Measurements from ENCODE around the gene CD58. TPM values are rescaled to one million over a fixed set of nuclear protein-coding genes. Genes with fewer than 3 reads are reported as not detected.
"Not testable (repeated sequence)": the region's sequence is repeated elsewhere in the genome, so short reads cannot be mapped to it uniquely, and the experiment has no call there.

The CD58 gene
- total and polyA plus RNA-seq, 9 of the 15 experiments (the other 6 are each of a cell fraction or from before 2014, with no cell fraction given) = 18.1 to 113 (median 37.4) TPM

GRCh38 chr1:116605315-116605714 lies 34.5 kb upstream of the CD58 start:
- DNase-seq (ENCODE audit: extremely low read depth in 1 of 4, low spot score in 3 of 4) (no peak), FAIRE-seq (no peak), ATAC-seq (no peak)
- H3K9ac ChIP-seq (ENCODE audit: insufficient read depth in 1 of 2, low read depth in 2 of 2, low read length in 2 of 2) = no peak overlapping the region
- H3K79me2 ChIP-seq (ENCODE audit: control insufficient read depth, insufficient read depth, low read length) = no peaks in the 10 kb centered on the region
- H3K9me1 ChIP-seq (ENCODE audit: control insufficient read depth, insufficient read depth, low read length) = no peaks in the 10 kb centered on the region
- no peak overlapping the region for H3K4me2 ChIP-seq (ENCODE audit: insufficient read depth, low read length)
- no peaks in the 10 kb centered on the region for H3K36me3 ChIP-seq (ENCODE audit: control insufficient read depth, insufficient read depth, low read length)
- peaks cover 0 to 4% of the 10 kb centered on the region in 2 experiments; a peak in 2 of 5 replicates for H3K4me1 ChIP-seq (replicated peaks in 1 of 2; ENCODE audit: control insufficient read depth in 2 of 2, insufficient read depth in 2 of 2, low read length in 2 of 2)
- no peaks in the 10 kb centered on the region for H4K20me1 ChIP-seq (replicated peaks; ENCODE audit: control insufficient read depth, insufficient read depth, low read length)
- CTCF ChIA-PET (ENCODE audit: low intra/inter-chr PET ratio) = interaction anchor here (0.6 kb wide), 1 partner anchor 10 kb away, joined by 3 read pairs; no protein-coding TSS in a partner anchor
- no TSS peak for BruUV-seq (replicated peaks)
- H2AFZ ChIP-seq (ENCODE audit: low read depth, low read length) = no peak overlapping the region
- in situ Hi-C loops (cut with MboI) (no loop called here), intact Hi-C loops (cut with micrococcal nuclease) (no loop called here)
- WGBS (ENCODE audit: insufficient coverage, low coverage, missing lambda C conversion rate) = 69% methylated on average over 1 of the region's 1 CpG
- POLR2A ChIA-PET = no interaction called here
- H3K27me3 ChIP-seq (ENCODE audit: control insufficient read depth in 2 of 2, insufficient read depth in 2 of 2, low read length in 2 of 2) = no peaks in the 10 kb centered on the region
- H3K4me3 ChIP-seq = no peak overlapping the region
- no peak overlapping the region for H3K27ac ChIP-seq (ENCODE audit: extremely low read depth, low read depth, low read length)
- no peak for TF ChIP-seq OTX1 (CRISPR knock-in tag; IDR thresholded peaks at IDR 0.05)
- no peak for TF ChIP-seq DNMT1 (IDR thresholded peaks at IDR 0.05)
- no peak for TF ChIP-seq MAFK (IDR thresholded peaks at IDR 0.05; ENCODE audit: low read length)
- TF ChIP-seq MECOM (CRISPR knock-in tag; IDR thresholded peaks at IDR 0.05) = no peak
- no peak for TF ChIP-seq ZNF511 (CRISPR knock-in tag; IDR thresholded peaks at IDR 0.05)
- TF ChIP-seq CEBPB (tag; IDR thresholded peaks at IDR 0.05) = no peak
- TF ChIP-seq EP300 (IDR thresholded peaks at IDR 0.05; ENCODE audit: low read length) = no peak
- no peak for TF ChIP-seq ETV5 (CRISPR knock-in tag; IDR thresholded peaks at IDR 0.05; ENCODE audit: low read depth)
- TF ChIP-seq ZNF133 (CRISPR knock-in tag; IDR thresholded peaks at IDR 0.05) = no peak
- TF ChIP-seq POLR3G (IDR thresholded peaks at IDR 0.05; ENCODE audit: extremely low read depth, insufficient read length, insufficient replicate concordance) = no peak
- no peak for TF ChIP-seq SOX6 (IDR thresholded peaks at IDR 0.05)
- TF ChIP-seq MYBL2 (IDR thresholded peaks at IDR 0.05; ENCODE audit: low read depth) = no peak
- no peak for TF ChIP-seq MYBL2 (CRISPR knock-in tag; IDR thresholded peaks at IDR 0.05; ENCODE audit: borderline replicate concordance)
- TF ChIP-seq KLF16 (IDR thresholded peaks at IDR 0.05) = no peak
- TF ChIP-seq HES1 (IDR thresholded peaks at IDR 0.05; ENCODE audit: low read depth) = no peak
- TF ChIP-seq FOXJ3 (CRISPR knock-in tag; IDR thresholded peaks at IDR 0.05) = no peak
- TF ChIP-seq HMG20A (CRISPR knock-in tag; conservative IDR thresholded peaks at IDR 0.05) = no peak
- TF ChIP-seq KLF6 (CRISPR knock-in tag; IDR thresholded peaks at IDR 0.05; ENCODE audit: borderline replicate concordance) = no peak
- TF ChIP-seq ZNF232 (CRISPR knock-in tag; IDR thresholded peaks at IDR 0.05) = no peak
- no peaks in the 10 kb centered on the region for H3K9me3 ChIP-seq (replicated peaks; ENCODE audit: control insufficient read depth, insufficient read depth, low read depth, low read length)

GRCh38 chr1:116604408-116604807 lies 33.6 kb upstream of the CD58 start:
- H3K4me3 ChIP-seq; H3K36me3 ChIP-seq (ENCODE audit: control insufficient read depth, insufficient read depth, low read length); H2AFZ ChIP-seq (ENCODE audit: low read depth, low read length); H4K20me1 ChIP-seq (replicated peaks; ENCODE audit: control insufficient read depth, insufficient read depth, low read length); FAIRE-seq; H3K4me1 ChIP-seq (replicated peaks in 1 of 2; ENCODE audit: control insufficient read depth in 2 of 2, insufficient read depth in 2 of 2, low read length in 2 of 2); POLR2A ChIA-PET; BruUV-seq (replicated peaks); intact Hi-C loops (cut with micrococcal nuclease); DNase-seq (ENCODE audit: extremely low read depth in 1 of 4, low spot score in 3 of 4); H3K9ac ChIP-seq (ENCODE audit: insufficient read depth in 1 of 2, low read depth in 2 of 2, low read length in 2 of 2); H3K79me2 ChIP-seq (ENCODE audit: control insufficient read depth, insufficient read depth, low read length); CTCF ChIA-PET (ENCODE audit: low intra/inter-chr PET ratio); ATAC-seq; H3K9me1 ChIP-seq (ENCODE audit: control insufficient read depth, insufficient read depth, low read length); in situ Hi-C loops (cut with MboI); H3K27ac ChIP-seq (ENCODE audit: extremely low read depth, low read depth, low read length); H3K27me3 ChIP-seq (ENCODE audit: control insufficient read depth in 2 of 2, insufficient read depth in 2 of 2, low read length in 2 of 2); H3K4me2 ChIP-seq (ENCODE audit: insufficient read depth, low read length); H3K9me3 ChIP-seq (replicated peaks; ENCODE audit: control insufficient read depth, insufficient read depth, low read depth, low read length): not testable (repeated sequence)
- WGBS (ENCODE audit: insufficient coverage, low coverage, missing lambda C conversion rate) = 44% methylated on average over 6 of the region's 6 CpGs
